Stimulated activated CD4-positive, alpha-beta T cell treated with anti-CD3 and anti-CD28 coated beads, Interleukin-15, amount 100 ng/mL, for 48 hours (primary cell): ENCODE results near the gene CMSS1.

Source experiments
- DNase-seq, 2 donors: peaks; one replicate each; pipeline ENCODE4 v3.0.0-alpha.2; 2020; ENCODE audit warnings: low read depth in 2 of 2

The CMSS1 gene

GRCh38 chr3:99854756-99855298, 37.2 kb downstream of the CMSS1 start:
- DNase-seq: no peak

GRCh38 chr3:99855900-99856299, 38.2 kb downstream of the CMSS1 start:
- no peak for DNase-seq

- no peak for DNase-seq
Observed at GRCh38 chr3:99856437-99857220, 39.0 kb downstream of the CMSS1 start.

- no peak for DNase-seq
Observed at GRCh38 chr3:99857278-99857677, 39.6 kb downstream of the CMSS1 start.

- DNase-seq: no peak
Observed at GRCh38 chr3:99858469-99858868, 40.8 kb downstream of the CMSS1 start.

GRCh38 chr3:99859825-99860224, 42.2 kb downstream of the CMSS1 start:
- DNase-seq: no peak

GRCh38 chr3:99861216-99861615, 43.6 kb downstream of the CMSS1 start:
- DNase-seq: no peak

GRCh38 chr3:99862208-99862607, 44.5 kb downstream of the CMSS1 start:
- no peak for DNase-seq

- no peak for DNase-seq
Observed at GRCh38 chr3:99863002-99863401, 45.3 kb downstream of the CMSS1 start.

GRCh38 chr3:99863588-99863987, 45.9 kb downstream of the CMSS1 start:
- DNase-seq: no peak

GRCh38 chr3:99864289-99864688, 46.6 kb downstream of the CMSS1 start:
- DNase-seq: no peak

GRCh38 chr3:99865321-99865720, 47.7 kb downstream of the CMSS1 start:
- no peak for DNase-seq

- no peak for DNase-seq
Observed at GRCh38 chr3:99866261-99866761, 48.6 kb downstream of the CMSS1 start.

GRCh38 chr3:99867594-99868310, 50.1 kb downstream of the CMSS1 start:
- DNase-seq: no peak

- DNase-seq: no peak
Observed at GRCh38 chr3:99868311-99868646, 50.6 kb downstream of the CMSS1 start.

GRCh38 chr3:99869621-99870020, 52.0 kb downstream of the CMSS1 start:
- DNase-seq: no peak

- DNase-seq: no peak
Observed at GRCh38 chr3:99870712-99871111, 53.0 kb downstream of the CMSS1 start.

GRCh38 chr3:99871231-99872045, 53.8 kb downstream of the CMSS1 start:
- DNase-seq: no peak

GRCh38 chr3:99872923-99873254, 55.2 kb downstream of the CMSS1 start:
- DNase-seq: no peak

GRCh38 chr3:99873269-99874102, 55.8 kb downstream of the CMSS1 start:
- no peak for DNase-seq
